Stimulated activated CD4-positive, alpha-beta T cell treated with anti-CD3 and anti-CD28 coated beads, Interleukin-15, amount 100 ng/mL, for 48 hours (primary cell): Measurements from ENCODE around the gene RPS19.
A peak's percentile ranks its signal among the peaks of the same experiment; 100 is the strongest.

Experiments used
- DNase-seq, 2 donors: peaks; one replicate each; pipeline ENCODE4 v3.0.0-alpha.2; 2020; ENCODE audit warnings: low read depth in 2 of 2

RPS19 gene

DNA sequence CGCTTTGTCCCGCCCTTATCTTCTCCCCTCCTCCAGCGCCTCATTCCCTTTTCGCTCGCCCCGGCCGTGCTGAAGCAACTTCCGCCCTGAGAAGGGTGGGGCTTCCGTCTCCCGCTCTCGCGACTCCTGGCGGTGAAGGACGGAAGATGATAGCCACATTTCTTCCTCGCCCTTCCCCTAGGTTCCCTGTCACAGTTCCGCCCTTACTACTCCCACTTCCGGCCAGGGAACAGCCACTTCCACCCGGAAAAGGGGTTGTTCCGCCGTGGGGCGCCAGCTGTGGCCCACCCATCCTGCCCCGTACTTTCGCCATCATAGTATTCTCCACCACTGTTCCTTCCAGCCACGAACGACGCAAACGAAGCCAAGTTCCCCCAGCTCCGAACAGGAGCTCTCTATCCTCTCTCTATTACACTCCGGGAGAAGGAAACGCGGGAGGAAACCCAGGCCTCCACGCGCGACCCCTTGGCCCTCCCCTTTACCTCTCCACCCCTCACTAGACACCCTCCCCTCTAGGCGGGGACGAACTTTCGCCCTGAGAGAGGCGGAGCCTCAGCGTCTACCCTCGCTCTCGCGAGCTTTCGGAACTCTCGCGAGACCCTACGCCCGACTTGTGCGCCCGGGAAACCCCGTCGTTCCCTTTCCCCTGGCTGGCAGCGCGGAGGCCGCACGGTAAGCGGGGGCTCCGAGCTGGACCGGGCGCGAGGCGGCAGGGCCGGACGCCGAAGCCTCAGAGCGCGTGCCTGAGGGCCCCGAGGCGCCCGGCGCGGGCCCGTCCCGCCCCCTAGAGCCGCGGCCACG lies at the start of gene RPS19:
Gene RPS19, plus strand, starts transcription at position 638 of the 801 bp plus-strand sequence. CDS start 520 bp downstream, outside the sequence.
- peak; percentile 95 to 98 for DNase-seq

DNA sequence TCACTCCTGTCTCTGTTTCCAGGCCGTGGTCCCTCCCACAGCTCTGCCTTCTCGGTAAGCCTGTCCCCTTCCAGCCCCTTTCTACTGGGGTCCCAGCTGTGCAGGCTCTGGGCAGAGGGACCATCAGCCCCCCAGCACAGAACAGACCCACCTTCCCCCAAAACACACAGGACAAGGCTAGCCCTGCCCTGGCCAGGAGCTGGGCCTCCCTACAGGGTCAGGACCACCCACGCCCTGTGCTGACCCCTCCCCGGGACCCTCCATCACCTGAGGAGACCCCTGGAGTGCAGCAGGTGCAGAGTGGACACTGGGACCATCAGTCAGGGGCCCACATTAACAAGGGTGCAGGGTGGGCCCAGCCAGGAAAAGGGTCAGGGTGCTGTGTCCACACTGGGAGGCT lies 49.8 kb upstream of the RPS19 start:
- DNase-seq = no peak

DNA sequence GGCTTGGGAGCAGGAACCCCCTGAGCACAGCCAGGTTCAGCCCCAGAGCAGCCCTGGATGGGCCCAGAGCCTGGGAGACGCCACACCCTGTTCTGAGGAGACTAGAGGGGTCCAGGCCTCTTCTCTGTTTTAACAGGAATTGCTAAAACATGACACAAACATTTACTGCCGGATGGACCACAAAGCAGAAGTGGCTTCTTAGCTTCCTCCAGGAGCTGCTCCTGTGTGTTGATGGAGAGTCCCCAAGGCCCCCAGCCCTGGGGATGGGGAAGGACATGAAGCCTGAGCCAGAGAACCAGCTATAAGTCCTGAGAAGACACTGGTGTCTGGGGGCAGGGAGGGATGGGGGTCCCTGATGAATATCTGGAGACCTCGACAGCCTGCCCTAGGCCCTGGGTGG lies 49.0 kb upstream of the RPS19 start:
- DNase-seq = no peak

DNA sequence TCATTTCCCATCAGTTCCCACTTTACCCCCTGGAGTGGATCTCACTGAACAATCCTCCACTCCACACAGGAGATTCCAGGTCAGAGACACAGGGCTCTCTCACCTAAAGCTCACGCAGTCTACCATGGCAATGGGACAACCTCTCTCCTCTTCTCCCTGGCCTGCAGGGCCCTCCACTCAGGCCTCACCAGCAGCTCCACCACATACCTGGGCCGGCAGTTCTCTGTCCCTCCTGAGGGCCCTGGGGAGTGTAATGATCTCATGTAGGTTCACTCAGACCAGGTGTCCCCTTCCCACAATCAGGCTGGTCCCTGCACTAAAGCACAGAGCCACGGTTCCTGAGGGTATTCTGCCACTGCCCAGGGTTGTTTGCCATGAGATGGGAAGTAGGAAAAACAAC lies 48.1 kb upstream of the RPS19 start:
- DNase-seq = no peak

DNA sequence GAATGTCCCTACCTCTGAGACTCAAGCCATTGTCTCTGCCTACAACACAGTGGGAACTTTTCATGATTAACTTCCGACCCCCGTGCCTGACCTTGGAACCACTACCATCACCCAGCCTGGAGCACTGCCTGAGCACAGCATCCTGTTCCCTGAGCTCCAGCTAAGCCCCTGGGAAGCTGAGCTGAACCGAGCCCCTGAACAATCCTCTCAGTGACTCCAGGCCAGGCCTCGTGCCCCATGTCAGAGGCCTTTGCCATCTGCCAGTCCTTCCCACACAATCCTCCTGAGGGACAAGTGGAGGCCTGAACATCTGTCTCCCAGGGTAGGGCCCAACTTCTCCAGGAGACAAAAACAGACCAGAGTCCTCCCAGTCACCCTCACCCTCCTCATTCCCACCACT lies 46.1 kb upstream of the RPS19 start:
- no peak for DNase-seq

DNA sequence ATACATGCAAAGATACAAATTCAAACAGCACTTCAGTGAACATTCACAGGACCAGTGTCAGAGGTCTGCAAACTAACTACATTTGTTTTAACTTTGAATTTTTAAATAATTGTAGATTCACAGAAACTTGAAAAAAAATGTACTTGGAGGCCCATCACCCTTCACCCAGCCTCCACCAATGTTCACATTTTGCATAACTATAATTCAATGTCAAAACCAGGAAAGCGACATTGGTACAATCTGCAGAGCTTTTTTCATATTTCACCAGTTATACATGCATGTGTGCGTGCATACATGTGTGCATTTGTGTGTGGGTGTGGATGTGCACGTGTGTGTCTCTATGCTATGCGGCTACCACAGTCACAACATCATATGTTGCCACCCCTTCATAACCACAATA lies 44.8 kb upstream of the RPS19 start:
- DNase-seq = no peak

DNA sequence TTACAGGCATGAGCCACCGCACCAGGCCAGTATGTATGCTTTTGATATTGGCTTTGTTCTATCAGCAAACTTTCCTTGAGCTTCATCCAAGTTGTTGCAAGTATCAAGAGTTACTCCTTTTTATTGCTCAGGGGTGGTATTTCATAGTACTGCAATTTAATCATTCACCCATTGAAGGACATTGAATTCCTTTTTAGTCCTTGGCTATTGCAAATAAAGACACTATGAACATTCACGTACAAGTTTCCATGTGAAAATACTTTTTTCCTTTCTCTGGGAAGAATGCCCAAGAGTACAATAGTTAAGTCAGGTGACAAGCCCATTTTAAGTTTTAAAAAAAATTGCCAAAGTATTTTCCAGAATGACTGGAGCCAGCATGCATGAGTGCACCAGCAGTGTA lies 43.3 kb upstream of the RPS19 start:
- no peak for DNase-seq

DNA sequence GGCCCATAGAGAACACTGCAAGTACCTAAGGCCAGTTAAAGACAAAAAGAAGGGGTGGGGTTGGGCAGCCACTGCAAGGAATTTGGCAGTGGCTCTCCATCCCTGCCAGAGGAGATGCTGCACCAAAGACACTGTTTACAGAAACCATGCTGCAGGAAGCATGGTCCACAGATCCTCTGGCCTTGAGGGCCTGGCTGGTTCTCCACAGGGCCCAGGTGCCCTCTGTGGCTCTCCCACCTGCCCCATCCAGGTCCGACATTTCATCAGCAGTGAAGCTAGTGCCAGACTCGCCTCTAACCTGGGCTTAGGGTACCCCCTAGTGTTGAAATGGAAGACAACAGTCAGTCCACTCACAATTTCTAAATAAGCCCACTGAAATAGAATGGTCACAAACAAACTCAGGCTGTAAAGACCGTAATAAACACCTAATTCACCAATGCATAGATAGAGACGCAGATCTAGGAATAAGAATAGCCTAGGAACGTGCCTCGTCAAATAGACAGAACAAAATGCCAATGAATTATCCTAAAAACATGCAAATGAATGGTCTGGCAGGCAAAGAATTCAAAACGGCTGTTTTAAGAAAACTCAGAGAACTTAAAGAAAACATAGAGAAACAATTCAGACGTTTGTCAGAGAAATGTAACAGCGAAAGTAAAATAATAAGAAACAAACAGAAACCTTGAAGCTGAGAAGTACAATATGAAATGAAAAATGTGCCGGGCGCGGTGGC lies 38.9 kb upstream of the RPS19 start:
- peak; percentile 14 to 27 for DNase-seq

DNA sequence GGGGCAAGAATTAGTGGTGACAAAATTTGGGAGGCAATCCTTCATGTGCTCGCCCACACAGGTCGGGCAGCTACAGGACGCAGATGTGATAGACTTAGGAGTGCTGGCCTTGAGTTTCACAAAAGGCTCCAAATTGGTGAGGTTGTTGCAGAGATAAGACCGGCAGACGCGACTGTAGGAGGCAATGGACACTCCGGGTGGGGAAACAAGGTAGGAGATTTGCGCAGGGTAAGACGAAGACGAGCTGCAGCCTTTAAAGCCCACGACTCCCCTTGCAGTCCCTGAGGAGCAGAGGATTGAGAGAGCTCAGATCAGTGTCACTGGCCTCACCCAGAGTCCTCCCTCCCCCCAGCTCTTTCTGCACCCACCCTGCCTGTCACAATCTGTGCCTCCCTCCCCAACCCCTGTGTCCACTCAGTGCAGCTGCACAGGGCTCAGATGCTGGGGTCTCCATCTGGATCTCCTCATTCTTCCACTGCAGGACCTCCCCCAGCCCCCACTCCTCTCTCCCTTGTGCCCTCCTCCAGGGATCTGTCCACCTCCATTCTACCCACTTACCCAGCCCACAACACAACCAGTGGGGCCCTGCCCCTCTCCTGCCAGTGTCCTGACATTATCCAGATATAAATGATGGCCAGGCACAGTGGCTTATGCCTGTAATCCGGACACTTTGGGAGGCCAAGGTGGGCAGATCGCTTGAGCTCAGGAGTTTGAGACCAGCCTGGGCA lies 21.9 kb upstream of the RPS19 start:
- no peak for DNase-seq

DNA sequence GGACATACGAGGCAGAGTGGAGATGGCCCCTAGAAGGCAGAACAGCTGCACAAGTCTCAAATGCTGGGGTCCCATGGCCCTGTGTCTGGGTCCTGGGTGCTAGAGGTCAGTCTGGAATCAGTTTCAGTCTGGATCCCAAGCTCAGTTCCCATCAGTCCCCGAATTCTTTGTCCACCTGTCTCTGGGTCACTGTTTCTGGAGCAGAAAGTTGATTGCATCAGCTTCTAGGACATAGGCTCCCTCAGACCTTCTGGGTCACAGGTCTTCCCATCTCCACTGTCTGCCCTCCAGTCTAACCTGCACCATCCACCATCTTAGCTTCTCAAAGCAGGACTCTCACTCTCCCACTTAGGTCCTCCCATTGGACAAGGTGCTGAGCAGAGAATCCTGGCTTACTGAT lies 20.8 kb upstream of the RPS19 start:
- DNase-seq = no peak

DNA sequence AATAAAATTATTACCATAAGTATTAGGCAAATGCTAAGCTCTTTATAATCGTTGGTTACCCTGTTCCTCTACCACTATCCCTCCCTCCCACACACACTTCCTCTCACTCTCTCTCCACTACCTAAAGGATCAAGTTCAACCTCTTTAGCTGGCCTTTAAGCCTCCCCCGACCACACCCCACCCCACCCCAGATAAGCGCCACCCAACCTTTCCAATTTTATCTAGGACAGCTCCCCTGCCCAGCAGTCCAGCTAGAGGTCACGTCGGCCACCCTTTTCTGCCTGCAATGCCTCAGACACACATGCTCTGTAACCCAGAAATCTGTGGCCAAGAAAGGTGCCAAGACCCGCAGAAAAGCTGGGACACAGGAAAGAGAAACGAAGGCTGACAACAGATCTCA lies 16.7 kb upstream of the RPS19 start:
- no peak for DNase-seq

DNA sequence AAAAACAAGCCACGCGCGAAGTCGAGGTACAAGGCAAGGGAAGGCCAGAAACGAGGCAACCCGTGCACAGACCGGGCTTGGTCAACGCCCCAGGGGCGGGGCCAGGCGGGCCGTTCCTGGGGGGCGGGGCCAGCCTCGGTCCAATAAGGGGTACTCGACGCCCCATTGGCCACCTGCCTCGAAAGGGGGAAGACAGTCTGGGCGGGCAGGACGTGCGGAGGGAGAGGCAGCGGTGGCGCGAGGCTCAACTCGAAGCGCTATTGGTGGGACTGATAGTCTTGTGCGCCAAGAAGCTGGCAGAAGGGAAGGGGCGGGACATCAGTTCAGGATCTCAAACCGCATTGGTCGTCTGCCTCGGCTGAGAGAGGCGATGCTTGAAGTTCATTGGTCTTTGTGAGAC lies 15.5 kb upstream of the RPS19 start, which contains the start of gene LYPD4:
Gene LYPD4, minus strand, starts transcription at position 83 of the 400 bp plus-strand sequence. CDS start 5,398 bp downstream, outside the sequence.
- DNase-seq = no peak

DNA sequence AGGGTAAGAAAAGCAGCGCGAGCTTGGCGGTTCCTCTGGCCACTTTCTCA lies 15.2 kb upstream of the RPS19 start, which contains the start of gene DMRTC2:
Gene DMRTC2, plus strand, starts transcription at position 42 of the 50 bp plus-strand sequence. CDS start 2,387 bp downstream, outside the sequence.
- no peak for DNase-seq

DNA sequence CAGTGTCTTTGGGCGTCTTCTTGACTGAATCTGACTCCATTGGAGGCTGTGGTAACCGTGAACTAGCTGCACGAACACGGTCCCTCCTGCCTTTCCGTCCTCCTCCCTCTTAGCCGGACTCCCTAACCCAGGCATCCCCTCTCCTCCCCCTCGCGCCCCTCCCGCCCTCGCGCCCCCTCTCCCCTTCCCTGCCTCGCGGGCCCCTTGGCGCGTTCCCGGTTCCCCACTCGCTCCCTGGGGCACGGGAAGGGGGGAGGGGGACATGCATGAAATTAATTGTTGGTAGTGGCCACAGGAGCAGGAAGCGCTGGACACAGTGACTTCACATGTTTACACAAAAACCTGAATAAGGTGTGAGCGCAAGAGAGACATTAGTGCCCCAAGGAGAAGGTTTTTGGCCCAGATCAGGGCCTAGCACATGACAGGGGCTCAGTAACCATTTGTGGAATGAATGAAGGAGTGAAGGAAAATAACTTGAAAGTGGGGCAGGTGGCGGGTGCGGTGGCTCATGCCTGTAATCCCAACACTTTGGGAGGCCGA lies 14.9 kb upstream of the RPS19 start:
- DNase-seq = no peak

DNA sequence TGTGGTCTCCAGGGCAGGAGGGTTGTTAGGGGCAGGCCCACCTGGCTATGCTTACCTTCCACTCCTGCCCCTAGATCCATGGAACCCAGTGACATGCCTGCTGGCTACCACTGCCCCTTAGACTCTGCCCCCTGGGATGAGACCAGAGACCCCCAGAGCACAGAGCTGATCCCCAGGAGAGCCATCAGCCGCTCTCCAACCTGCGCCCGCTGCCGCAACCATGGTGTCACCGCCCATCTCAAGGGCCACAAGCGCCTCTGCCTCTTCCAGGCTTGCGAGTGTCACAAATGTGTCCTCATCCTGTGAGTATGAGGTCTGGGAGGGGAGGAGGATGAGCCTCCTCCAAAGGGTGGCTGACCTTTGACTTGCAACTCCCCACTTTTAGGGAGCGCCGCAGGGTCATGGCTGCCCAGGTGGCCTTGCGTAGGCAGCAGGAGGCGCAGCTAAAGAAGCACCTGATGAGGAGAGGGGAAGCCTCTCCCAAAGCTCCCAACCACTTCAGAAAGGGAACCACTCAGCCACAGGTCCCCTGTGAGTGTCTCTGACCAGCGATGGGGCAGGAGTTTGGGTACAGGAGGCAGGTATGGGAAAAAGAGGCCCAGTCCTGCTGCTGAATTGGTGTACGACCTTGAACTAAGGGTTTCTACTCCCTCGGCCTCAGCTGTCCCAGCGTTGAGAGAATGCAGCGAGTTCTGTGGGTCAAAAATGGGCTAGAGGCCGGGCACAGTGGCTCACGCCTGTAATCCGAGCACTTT lies 12.5 kb upstream of the RPS19 start:
- no peak for DNase-seq

DNA sequence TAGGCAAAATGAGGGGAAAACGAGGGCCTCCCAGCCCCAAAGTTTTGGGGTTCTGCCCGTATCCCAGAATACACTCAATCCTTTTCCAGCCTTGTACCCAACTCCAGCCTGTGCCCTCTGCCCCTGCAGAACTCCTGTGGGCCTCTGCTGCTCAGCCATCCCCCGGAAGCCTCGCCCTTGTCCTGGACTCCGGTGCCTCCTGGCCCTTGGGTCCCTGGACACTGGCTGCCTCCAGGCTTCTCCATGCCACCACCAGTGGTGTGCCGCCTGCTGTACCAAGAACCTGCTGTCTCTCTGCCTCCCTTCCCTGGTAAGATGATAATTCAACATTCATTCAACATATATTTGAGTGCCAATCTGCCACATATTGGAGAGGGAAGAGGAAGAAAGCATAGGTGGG lies 11.4 kb upstream of the RPS19 start:
- no peak for DNase-seq

DNA sequence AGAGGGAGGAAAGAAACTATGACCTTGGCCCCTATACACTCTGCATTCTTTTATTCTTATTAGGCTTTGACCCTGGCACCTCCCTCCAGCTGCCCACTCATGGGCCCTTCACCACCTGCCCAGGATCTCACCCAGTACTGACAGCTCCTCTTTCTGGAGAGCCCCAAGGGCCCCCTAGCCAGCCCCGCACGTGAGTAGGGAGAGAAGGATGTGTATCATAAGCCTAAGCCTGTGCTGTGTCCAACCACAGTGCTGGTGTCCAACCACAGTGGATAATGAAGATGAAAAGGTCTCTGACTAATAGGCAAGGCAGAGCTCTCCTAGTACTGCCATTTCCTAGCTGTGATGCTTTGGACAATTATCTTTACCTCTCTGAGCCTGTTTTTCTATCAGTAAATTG lies 11.0 kb upstream of the RPS19 start:
- no peak for DNase-seq

DNA sequence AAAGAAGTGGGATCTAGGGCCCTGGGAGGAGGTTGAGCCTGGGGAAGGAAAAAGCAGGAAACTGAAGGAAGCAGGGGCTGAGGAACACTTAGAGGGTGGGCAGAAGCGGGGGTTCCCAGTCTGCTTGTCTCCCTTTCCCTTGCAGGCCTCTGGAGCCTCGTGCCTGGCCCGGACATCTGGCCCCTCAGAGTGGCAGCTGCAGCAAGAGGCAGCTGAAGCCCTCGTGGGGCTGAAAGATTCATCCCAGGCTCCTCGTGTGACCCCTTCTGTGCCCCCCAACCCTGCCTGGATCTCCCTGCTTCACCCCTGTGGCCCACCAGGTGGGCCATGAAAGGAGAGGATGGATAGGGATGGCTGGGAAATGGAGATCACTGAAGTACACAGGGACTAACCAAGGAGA lies 9.7 kb upstream of the RPS19 start:
- DNase-seq = no peak

DNA sequence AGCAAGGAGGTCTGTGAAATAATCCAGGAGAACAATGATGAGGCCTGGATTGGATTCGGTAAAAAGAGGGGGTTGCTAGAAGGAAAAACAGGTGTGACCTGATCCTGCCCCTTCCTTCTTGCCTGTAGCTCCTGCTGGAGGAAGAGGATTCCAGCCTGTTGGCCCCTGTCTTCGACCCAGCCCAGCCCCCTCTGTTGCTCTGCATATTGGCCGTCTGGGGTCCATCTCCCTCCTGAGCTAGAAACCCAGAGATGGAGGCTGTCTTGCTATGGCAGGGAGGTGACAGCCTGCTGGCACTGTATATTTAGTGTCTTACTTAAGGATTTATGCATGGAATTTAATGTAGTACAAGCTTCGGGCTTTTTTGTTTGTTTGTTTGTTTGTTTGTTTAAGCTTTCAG lies 8.6 kb upstream of the RPS19 start:
- DNase-seq = no peak

DNA sequence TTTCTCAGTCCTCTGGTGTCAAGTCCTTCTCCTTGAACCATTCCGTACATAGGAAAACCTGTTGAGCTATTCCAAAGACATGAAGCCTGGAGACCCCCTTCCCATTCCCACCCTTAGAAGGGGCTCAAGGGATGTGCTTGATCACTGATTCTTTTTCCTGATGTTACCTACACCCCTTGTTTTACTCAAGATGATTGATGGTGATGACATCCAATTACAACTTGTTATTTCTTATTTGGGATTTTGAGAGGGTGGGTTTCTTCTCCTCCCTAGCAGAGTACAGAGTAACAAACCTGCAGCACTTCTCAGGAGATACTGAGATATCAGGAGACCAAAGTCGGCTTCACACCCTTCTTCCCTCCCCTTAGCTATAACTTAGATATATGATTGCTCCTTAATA lies 6.7 kb upstream of the RPS19 start:
- DNase-seq = no peak

DNA sequence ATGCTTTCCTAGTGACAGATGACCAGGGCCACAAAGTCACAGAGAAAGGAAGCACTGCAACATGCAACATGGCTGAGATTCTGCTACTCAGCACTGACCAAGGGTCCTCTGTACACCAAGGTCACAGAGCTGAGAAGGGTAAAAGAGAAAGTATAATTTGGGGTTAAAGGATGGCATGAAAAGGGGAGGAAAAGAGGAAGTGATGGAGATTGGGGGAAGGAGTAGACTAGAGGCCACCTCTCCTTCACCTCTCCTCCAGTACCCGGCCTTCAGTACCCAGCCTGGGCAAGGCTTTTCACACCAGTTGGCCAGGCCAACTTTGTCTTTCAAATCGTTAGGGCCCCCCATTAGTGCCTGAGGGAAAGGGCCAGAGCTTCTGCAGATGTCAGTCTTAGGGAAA lies 6.3 kb upstream of the RPS19 start:
- DNase-seq = no peak

DNA sequence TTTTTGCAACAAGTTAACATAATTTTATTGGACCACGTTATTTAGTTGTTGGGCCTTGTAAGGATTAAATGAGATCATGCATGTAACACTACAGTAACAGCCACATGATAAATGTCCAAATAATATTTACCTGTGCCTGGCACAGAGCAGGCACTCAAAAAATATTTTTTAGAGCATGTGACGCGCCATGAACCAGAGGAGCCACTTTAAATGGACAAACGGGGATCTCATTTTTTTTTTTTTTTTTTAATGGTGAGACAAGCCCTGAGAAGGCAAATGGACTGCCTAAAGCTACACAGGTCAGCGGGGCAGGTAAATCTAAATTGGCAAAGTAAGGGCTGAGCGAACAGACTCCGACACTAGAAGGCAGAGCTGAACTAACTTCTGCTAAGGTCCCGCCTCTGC lies 840 bp upstream of the RPS19 start:
- no peak for DNase-seq
